ENCODE results near the gene RNASE4.
"Not testable (repeated sequence)": the region's sequence is repeated elsewhere in the genome, so short reads cannot be mapped to it uniquely, and the experiment has no call there.

The RNASE4 gene, protein sequence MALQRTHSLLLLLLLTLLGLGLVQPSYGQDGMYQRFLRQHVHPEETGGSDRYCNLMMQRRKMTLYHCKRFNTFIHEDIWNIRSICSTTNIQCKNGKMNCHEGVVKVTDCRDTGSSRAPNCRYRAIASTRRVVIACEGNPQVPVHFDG

GRCh38 chr14:20683891-20684661 is at the start of gene RNASE4:
RNASE4 (plus strand) TSS chr14:20684560; CDS start chr14:20699372, 14,812 bp downstream.
- Histone ChIP-seq H3K4me1 (ENCODE audit: control insufficient read depth in 1 of 2, insufficient read depth in 1 of 2, low read depth in 1 of 2, low read length in 1 of 2) (peaks cover 48 to 51% of the 10 kb centered on the region in 2 experiments), H3K27ac (peak within 1 kb of the TSS; percentile 70), H3K4me3 (ENCODE audit: low read depth in 1 of 2, low read length in 1 of 2) (peak within 1 kb of the TSS; percentile 75 to 83), H3K27me3 (peaks cover 41% of the 10 kb centered on the region), H3K36me3 (no peaks in the 10 kb centered on the region), H3K9me3 (no peaks in the 10 kb centered on the region)
- TF ChIP-seq CTCF (IDR thresholded peaks at IDR 0.05), result no peak

- Histone ChIP-seq H3K27ac (no peak within 1 kb of the TSS), H3K27me3 (peaks cover 79% of the 10 kb centered on the region), H3K4me1 (ENCODE audit: control insufficient read depth in 1 of 2, insufficient read depth in 1 of 2, low read depth in 1 of 2, low read length in 1 of 2) (no peaks in the 10 kb centered on the region), H3K36me3 (no peaks in the 10 kb centered on the region), H3K9me3 (no peaks in the 10 kb centered on the region), H3K4me3 (ENCODE audit: low read depth in 1 of 2, low read length in 1 of 2) (no peak within 1 kb of the TSS)
- no peak for TF ChIP-seq CTCF (IDR thresholded peaks at IDR 0.05)
Measured at GRCh38 chr14:20641591-20641990, 42.8 kb upstream of the RNASE4 start, which contains the start of gene OR6S1. OR6S1 (minus strand) TSS chr14:20641691; CDS start chr14:20641691, 0 bp downstream.

GRCh38 chr14:20642182-20642581 is 42.2 kb upstream of the RNASE4 start:
- no peak overlapping the region for H3K27ac ChIP-seq
- peaks cover 79% of the 10 kb centered on the region for H3K27me3 ChIP-seq
- no peak overlapping the region for H3K4me3 ChIP-seq (ENCODE audit: low read depth in 1 of 2, low read length in 1 of 2)
- no peaks in the 10 kb centered on the region for H3K36me3 ChIP-seq
- H3K4me1 ChIP-seq (ENCODE audit: control insufficient read depth in 1 of 2, insufficient read depth in 1 of 2, low read depth in 1 of 2, low read length in 1 of 2), result no peaks in the 10 kb centered on the region
- no peak for TF ChIP-seq CTCF (IDR thresholded peaks at IDR 0.05)
- H3K9me3 ChIP-seq, result no peaks in the 10 kb centered on the region

DNA sequence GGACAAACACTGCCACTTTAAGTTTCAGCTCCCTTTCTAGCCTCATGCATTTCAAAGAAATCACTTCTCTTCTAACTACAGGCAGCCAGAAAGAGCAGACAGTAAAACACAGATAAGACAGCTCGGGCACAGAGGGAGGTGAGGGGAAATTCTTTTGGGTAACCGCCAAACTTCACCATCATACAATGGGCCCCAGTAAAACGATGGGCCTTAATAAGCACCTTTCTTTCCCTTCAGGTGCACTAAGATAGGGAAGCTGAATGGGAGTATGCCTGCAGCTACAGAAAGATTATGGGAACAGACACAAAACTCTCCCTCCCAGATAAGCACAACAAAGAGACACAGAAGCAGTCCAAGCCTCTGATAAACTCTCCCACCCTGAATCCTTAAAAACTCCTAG is 41.6 kb upstream of the RNASE4 start:
- not testable (repeated sequence) for H3K4me3 ChIP-seq (ENCODE audit: low read depth in 1 of 2, low read length in 1 of 2); H3K36me3 ChIP-seq; H3K4me1 ChIP-seq (ENCODE audit: control insufficient read depth in 1 of 2, insufficient read depth in 1 of 2, low read depth in 1 of 2, low read length in 1 of 2); H3K27ac ChIP-seq; H3K9me3 ChIP-seq
- H3K27me3 ChIP-seq, result peaks cover 79% of the 10 kb centered on the region

DNA sequence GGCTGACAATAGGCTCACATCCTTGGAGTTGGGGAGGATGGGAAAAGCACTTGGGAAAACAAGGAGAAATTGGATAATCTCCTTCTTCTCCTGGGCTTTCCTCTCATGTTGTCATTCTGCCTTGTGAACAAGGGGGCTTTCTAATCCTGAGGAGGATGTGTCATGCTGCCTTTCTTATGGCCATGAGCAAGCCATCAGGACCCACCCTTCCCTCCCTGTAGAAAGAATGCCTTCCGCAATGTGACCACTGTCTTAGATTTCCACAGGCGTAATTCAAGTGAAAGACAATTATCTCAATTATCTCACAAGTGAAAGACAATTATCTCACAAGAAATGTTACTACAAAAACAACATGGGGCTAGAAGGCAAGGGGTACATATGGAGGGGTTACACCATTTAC is 39.8 kb upstream of the RNASE4 start:
- Histone ChIP-seq H3K4me3 (ENCODE audit: low read depth in 1 of 2, low read length in 1 of 2) (no peak overlapping the region), H3K27me3 (peaks cover 77% of the 10 kb centered on the region), H3K4me1 (ENCODE audit: control insufficient read depth in 1 of 2, insufficient read depth in 1 of 2, low read depth in 1 of 2, low read length in 1 of 2) (no peaks in the 10 kb centered on the region), H3K27ac (no peak overlapping the region), H3K9me3 (no peaks in the 10 kb centered on the region), H3K36me3 (no peaks in the 10 kb centered on the region)
- no peak for TF ChIP-seq CTCF (IDR thresholded peaks at IDR 0.05)

GRCh38 chr14:20645481-20645880 is 38.9 kb upstream of the RNASE4 start:
- Histone ChIP-seq H3K36me3 (no peaks in the 10 kb centered on the region), H3K4me3 (ENCODE audit: low read depth in 1 of 2, low read length in 1 of 2) (no peak overlapping the region), H3K9me3 (no peaks in the 10 kb centered on the region), H3K27ac (no peak overlapping the region), H3K4me1 (ENCODE audit: control insufficient read depth in 1 of 2, insufficient read depth in 1 of 2, low read depth in 1 of 2, low read length in 1 of 2) (no peaks in the 10 kb centered on the region), H3K27me3 (peaks cover 85% of the 10 kb centered on the region)
- no peak for TF ChIP-seq CTCF (IDR thresholded peaks at IDR 0.05)
